H1 (cell line): ENCODE data around the gene TRPV4. TPM values are rescaled to one million over a fixed set of nuclear protein-coding genes. Genes with fewer than 3 reads are reported as not detected.

ENCODE experiments used
- TAF7 ChIP-seq: optimal IDR thresholded peaks from 2 replicates; pipeline ENCODE3; 2011; ENCODE audit warnings: low read depth, mild to moderate bottlenecking, inconsistent platforms, low read length, moderate library complexity, borderline replicate concordance
- polyA plus RNA-seq, 7 experiments: library from polyadenylated mRNA; depleted of rRNA in 3 of 7; stranded (reverse) in 5 of 7; unstranded in 2 of 7; fragments of >200 nt in 5 of 7; fragments of 200-250 nt in 2 of 7; gene quantifications; 1 replicate in 5 of 7; 2 replicates in 1 of 7; 4 replicates in 1 of 7; pipeline versions ENCODE4 v1.2.1 to v1.2.3, GENCODE V29; 2011 to 2013; ENCODE audit warnings: missing spikeins in 2 of 7, mixed read lengths in 2 of 7
- total RNA-seq: library from RNA; stranded (reverse); fragmentation: NEBNext Ultra II Directional; extraction: Animal tissue kit (Norgen Biotek cat#: 25700); gene quantifications from 2 replicates; pipeline ENCODE4 v1.2.1, GENCODE V29; 2021
- TF ChIP-seq, protein P1 (sequence below): IDR thresholded peaks from 2 replicates; pipeline ENCODE4 v1.6.1; 2012; ENCODE audit warnings: inconsistent platforms
- TF ChIP-seq, protein P2 (sequence below), 3 experiments: IDR thresholded peaks; 1 replicate in 2 of 3; 2 replicates in 1 of 3; pipeline versions ENCODE4 v1.5.1 to v1.6.1; 2011; ENCODE audit warnings: low read length in 3 of 3, mild to moderate bottlenecking in 3 of 3, inconsistent platforms in 2 of 3, low read depth in 1 of 3, moderate library complexity in 1 of 3; ENCODE audit not compliant: insufficient read depth in 1 of 3; ENCODE audit errors: control extremely low read depth in 1 of 3
- TF ChIP-seq, protein P3 (sequence below): IDR thresholded peaks from 2 replicates; pipeline ENCODE4 v1.6.1; 2011; ENCODE audit warnings: low read depth, mild to moderate bottlenecking, low read length; ENCODE audit not compliant: insufficient read depth

TRPV4 gene
- total and polyA plus RNA-seq, 2 of the 8 experiments (the other 6 are each of a cell fraction or from before 2014, with no cell fraction given): 2.1 to 6.2 TPM

DNA sequence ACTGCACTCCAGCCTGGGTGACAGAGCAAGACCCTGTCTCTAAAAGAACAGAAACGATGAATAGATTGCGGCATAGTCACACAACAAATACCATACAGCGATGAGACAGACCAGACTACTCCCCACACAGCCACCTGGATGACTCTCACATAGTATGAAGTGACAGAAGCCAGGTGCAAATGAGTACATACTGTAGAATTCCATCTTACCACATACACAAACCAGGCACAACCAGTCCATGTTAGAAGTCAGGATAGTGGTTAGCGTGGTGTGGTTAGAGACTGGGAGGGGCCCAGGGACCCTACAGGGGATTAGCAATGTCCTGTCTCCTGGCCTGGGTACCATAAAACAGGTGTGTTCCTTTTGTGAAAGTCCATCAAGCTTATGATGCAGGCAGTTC is 65.7 kb downstream of the TRPV4 start (continued):
- TF ChIP-seq, protein P1, sequence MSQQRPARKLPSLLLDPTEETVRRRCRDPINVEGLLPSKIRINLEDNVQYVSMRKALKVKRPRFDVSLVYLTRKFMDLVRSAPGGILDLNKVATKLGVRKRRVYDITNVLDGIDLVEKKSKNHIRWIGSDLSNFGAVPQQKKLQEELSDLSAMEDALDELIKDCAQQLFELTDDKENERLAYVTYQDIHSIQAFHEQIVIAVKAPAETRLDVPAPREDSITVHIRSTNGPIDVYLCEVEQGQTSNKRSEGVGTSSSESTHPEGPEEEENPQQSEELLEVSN: no peak
- TF ChIP-seq, protein P2, sequence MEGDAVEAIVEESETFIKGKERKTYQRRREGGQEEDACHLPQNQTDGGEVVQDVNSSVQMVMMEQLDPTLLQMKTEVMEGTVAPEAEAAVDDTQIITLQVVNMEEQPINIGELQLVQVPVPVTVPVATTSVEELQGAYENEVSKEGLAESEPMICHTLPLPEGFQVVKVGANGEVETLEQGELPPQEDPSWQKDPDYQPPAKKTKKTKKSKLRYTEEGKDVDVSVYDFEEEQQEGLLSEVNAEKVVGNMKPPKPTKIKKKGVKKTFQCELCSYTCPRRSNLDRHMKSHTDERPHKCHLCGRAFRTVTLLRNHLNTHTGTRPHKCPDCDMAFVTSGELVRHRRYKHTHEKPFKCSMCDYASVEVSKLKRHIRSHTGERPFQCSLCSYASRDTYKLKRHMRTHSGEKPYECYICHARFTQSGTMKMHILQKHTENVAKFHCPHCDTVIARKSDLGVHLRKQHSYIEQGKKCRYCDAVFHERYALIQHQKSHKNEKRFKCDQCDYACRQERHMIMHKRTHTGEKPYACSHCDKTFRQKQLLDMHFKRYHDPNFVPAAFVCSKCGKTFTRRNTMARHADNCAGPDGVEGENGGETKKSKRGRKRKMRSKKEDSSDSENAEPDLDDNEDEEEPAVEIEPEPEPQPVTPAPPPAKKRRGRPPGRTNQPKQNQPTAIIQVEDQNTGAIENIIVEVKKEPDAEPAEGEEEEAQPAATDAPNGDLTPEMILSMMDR (IDR thresholded peaks at IDR 0.05; ENCODE audit: control extremely low read depth in 1 of 3, insufficient read depth in 1 of 3, low read depth in 1 of 3, low read length in 3 of 3): no peak
- TF ChIP-seq, protein P3, sequence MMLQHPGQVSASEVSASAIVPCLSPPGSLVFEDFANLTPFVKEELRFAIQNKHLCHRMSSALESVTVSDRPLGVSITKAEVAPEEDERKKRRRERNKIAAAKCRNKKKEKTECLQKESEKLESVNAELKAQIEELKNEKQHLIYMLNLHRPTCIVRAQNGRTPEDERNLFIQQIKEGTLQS: no peak
- no peak for TF ChIP-seq TAF7
